ENCODE results near the gene GPAM. TPM values are rescaled to one million over a fixed set of nuclear protein-coding genes. Genes with fewer than 3 reads are reported as not detected.

GPAM gene
- total and polyA plus RNA-seq, 10 of the 15 experiments (the other 5 are each of a cell fraction or from before 2014, with no cell fraction given), result 3.3 to 9.4 (median 7.4) TPM

DNA sequence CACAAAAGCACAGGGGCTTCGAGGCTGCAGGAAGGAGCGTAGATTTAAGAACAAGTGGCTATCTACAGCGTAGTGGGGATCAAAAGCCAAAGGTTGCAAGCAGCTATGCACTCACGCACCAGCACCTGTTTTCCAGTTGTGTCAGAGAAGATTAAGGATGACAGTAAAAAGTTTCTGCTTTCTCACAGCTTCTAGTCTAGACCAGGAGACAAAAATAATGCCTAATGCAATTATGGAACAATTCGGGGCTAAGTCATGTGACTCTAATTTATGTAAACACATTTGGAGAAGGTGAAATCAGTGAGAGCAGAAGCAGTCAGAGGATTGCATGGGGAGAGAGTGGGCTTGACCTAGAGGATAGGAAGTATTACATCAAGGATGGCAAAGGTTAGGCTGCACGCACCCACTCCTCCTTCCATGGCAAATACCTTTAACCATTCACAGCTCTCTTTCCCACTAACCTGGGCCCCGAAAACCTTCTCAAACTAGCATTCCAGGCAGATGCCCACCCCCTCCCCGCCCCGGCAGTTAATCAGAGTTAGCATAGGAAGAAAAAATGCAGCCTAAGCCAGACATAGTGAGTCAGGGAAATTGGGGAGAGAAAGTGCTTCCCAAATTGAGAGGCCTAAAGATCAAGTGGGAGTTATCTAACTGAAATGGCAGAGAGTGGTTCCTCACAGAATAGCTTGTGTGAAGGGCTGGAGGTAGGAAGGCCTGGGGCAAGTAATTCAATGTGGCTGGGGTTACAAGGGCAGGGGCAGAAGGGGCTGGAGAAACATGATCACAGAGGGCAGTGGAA lies 48.2 kb upstream of the GPAM start (continued):
- TF ChIP-seq, protein P1, sequence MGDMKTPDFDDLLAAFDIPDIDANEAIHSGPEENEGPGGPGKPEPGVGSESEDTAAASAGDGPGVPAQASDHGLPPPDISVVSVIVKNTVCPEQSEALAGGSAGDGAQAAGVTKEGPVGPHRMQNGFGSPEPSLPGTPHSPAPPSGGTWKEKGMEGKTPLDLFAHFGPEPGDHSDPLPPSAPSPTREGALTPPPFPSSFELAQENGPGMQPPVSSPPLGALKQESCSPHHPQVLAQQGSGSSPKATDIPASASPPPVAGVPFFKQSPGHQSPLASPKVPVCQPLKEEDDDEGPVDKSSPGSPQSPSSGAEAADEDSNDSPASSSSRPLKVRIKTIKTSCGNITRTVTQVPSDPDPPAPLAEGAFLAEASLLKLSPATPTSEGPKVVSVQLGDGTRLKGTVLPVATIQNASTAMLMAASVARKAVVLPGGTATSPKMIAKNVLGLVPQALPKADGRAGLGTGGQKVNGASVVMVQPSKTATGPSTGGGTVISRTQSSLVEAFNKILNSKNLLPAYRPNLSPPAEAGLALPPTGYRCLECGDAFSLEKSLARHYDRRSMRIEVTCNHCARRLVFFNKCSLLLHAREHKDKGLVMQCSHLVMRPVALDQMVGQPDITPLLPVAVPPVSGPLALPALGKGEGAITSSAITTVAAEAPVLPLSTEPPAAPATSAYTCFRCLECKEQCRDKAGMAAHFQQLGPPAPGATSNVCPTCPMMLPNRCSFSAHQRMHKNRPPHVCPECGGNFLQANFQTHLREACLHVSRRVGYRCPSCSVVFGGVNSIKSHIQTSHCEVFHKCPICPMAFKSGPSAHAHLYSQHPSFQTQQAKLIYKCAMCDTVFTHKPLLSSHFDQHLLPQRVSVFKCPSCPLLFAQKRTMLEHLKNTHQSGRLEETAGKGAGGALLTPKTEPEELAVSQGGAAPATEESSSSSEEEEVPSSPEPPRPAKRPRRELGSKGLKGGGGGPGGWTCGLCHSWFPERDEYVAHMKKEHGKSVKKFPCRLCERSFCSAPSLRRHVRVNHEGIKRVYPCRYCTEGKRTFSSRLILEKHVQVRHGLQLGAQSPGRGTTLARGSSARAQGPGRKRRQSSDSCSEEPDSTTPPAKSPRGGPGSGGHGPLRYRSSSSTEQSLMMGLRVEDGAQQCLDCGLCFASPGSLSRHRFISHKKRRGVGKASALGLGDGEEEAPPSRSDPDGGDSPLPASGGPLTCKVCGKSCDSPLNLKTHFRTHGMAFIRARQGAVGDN (IDR thresholded peaks at IDR 0.05), result no peak
- TF ChIP-seq RELA (IDR thresholded peaks at IDR 0.05; ENCODE audit: borderline replicate concordance, partially characterized antibody), result no peak
- no peak for TF ChIP-seq LARP7 (IDR thresholded peaks at IDR 0.05)
- no peak for TF ChIP-seq HCFC1 (IDR thresholded peaks at IDR 0.05; ENCODE audit: low read length)
- TF ChIP-seq IKZF1 (conservative IDR thresholded peaks at IDR 0.05), result no peak
- TF ChIP-seq EGR1 (IDR thresholded peaks at IDR 0.05; ENCODE audit: borderline replicate concordance in 1 of 2, low read depth in 2 of 2, low read length in 2 of 2), result no peak
- TF ChIP-seq STAT3 (IDR thresholded peaks at IDR 0.05; ENCODE audit: low read depth, low read length), result no peak
- TF ChIP-seq ZNF217 (IDR thresholded peaks at IDR 0.05), result no peak
- TF ChIP-seq ZSCAN29 (IDR thresholded peaks at IDR 0.05), result no peak
- TF ChIP-seq, protein P2, sequence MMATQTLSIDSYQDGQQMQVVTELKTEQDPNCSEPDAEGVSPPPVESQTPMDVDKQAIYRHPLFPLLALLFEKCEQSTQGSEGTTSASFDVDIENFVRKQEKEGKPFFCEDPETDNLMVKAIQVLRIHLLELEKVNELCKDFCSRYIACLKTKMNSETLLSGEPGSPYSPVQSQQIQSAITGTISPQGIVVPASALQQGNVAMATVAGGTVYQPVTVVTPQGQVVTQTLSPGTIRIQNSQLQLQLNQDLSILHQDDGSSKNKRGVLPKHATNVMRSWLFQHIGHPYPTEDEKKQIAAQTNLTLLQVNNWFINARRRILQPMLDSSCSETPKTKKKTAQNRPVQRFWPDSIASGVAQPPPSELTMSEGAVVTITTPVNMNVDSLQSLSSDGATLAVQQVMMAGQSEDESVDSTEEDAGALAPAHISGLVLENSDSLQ (IDR thresholded peaks at IDR 0.05), result no peak
